H1 (cell line): Measurements from ENCODE around the gene GLI1. TPM values are rescaled to one million over a fixed set of nuclear protein-coding genes. Genes with fewer than 3 reads are reported as not detected.

Experiments
- polyA plus RNA-seq, 7 experiments: library from polyadenylated mRNA; depleted of rRNA in 3 of 7; stranded (reverse) in 5 of 7; unstranded in 2 of 7; fragments of >200 nt in 5 of 7; fragments of 200-250 nt in 2 of 7; gene quantifications; 1 replicate in 5 of 7; 2 replicates in 1 of 7; 4 replicates in 1 of 7; pipeline versions ENCODE4 v1.2.1 to v1.2.3, GENCODE V29; 2011 to 2013; ENCODE audit warnings: missing spikeins in 2 of 7, mixed read lengths in 2 of 7
- total RNA-seq: library from RNA; stranded (reverse); fragmentation: NEBNext Ultra II Directional; extraction: Animal tissue kit (Norgen Biotek cat#: 25700); gene quantifications from 2 replicates; pipeline ENCODE4 v1.2.1, GENCODE V29; 2021
- TF ChIP-seq, protein P1 (sequence below): IDR thresholded peaks from 2 replicates; pipeline ENCODE4 v1.6.1; 2011; ENCODE audit warnings: low read depth, mild to moderate bottlenecking, low read length; ENCODE audit not compliant: insufficient read depth

The GLI1 gene
- total and polyA plus RNA-seq, 2 of the 8 experiments (the other 6 are each of a cell fraction or from before 2014, with no cell fraction given), result 23.5 to 25.3 TPM

DNA sequence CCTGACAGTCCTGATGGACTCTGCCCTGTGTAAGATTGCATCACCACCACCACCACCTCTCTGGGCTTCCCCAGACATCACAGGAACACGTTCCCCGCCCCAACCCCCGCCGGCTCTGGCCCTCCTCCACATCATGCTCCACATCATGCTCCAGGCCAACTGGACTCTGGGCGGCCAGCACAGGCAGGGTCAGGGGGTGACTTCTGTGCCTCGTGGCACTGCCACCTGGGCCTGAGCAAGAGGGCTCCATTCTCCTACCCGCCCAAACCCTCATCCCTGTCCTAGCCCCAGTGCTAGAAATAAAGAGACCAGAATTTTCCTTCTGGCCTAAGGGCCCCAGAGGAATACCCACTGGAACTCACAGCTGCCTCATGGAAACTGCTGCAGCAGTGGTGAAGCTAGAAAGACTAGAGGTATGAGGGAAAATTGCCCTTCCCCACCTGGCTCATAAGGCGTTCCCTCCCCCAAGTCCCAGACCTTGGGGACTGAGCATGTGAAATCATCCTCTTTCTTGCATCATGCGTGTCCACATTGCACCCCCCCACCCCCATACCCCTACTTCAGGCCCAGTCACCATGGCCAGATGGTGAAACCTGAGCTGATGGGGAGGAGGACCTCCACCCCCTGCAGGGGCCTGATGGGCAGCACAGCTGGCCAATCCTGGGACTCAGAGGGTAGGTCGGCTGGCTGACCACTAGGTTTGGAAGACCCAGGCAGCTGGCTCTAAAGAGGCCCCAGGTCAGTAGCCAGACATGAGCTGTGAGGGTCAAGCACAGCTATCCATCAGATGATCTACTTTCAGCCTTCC is 4.8 kb upstream of the GLI1 start, which contains the start of gene INHBE (continued):
- TF ChIP-seq, protein P1, sequence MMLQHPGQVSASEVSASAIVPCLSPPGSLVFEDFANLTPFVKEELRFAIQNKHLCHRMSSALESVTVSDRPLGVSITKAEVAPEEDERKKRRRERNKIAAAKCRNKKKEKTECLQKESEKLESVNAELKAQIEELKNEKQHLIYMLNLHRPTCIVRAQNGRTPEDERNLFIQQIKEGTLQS, result 0 out of 2 replicates have a peak, but pooled peaks have one; percentile 34
- TF ChIP-seq, all 59 proteins: peak for 21
